ENCODE data around the gene RSU1. TPM values are rescaled to one million over a fixed set of nuclear protein-coding genes. Genes with fewer than 3 reads are reported as not detected.

Gene RSU1
- total and polyA plus RNA-seq, 7 donors: 46.2 to 94.7 (median 62.4) TPM

DNA sequence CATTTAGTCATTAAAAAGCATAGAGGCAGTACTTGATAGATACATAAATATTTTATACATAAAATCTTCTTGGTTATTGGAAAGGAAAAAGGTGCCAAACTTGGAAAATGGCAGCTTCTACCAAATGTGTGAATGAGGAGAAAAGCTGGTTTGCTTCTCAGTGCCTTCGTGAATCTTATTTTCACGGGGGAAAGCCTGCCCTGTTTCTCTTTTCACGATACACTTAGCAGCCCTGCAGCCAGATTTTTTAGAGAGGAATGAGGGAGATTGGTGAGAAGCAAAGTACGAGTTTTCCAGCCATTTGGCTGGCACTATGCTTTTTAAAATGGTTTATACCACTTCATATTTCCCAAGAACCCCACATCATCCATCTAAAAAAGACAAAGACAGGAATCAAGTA is 272.6 kb downstream of the RSU1 start:
- H3K4me3 ChIP-seq: no peak overlapping the region
- intact Hi-C loops (cut with DNase I): no loop called here
- no peaks in the 10 kb centered on the region for H3K36me3 ChIP-seq
- no peak overlapping the region for H3K27ac ChIP-seq
- no peaks in the 10 kb centered on the region for H3K9me3 ChIP-seq
- H3K27me3 ChIP-seq: no peaks in the 10 kb centered on the region
- WGBS, 2 donors: 88 to 92% methylated on average over 4 of the region's 4 CpGs
- no peak for DNase-seq
- no peaks in the 10 kb centered on the region for H3K4me1 ChIP-seq
- TF ChIP-seq EP300 (IDR thresholded peaks at IDR 0.05) (no peak), POLR2AphosphoS5 (IDR thresholded peaks at IDR 0.05) (no peak)
- TF ChIP-seq, protein P1, sequence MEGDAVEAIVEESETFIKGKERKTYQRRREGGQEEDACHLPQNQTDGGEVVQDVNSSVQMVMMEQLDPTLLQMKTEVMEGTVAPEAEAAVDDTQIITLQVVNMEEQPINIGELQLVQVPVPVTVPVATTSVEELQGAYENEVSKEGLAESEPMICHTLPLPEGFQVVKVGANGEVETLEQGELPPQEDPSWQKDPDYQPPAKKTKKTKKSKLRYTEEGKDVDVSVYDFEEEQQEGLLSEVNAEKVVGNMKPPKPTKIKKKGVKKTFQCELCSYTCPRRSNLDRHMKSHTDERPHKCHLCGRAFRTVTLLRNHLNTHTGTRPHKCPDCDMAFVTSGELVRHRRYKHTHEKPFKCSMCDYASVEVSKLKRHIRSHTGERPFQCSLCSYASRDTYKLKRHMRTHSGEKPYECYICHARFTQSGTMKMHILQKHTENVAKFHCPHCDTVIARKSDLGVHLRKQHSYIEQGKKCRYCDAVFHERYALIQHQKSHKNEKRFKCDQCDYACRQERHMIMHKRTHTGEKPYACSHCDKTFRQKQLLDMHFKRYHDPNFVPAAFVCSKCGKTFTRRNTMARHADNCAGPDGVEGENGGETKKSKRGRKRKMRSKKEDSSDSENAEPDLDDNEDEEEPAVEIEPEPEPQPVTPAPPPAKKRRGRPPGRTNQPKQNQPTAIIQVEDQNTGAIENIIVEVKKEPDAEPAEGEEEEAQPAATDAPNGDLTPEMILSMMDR (IDR thresholded peaks at IDR 0.05): no peak

DNA sequence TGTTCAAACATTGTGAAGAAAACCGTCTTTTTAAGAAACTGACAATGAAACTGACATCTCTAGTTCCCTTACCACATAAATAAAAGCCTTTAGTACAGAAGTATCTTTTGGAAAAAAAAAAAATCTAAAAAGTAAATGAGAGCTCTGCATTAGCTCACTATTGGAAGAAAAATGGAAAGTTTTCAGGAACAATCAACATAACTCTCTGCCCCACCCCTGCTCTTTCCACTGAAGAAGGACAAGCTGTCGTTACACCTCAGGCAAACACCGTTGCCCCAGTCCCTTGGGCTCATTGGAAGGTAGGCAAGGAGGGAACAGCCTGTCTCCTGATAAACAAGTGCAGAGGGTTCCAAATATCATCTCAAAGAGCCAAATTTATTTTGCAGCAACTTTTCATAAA is 273.1 kb downstream of the RSU1 start:
- WGBS, 2 donors: 38 to 63% methylated on average over 3 of the region's 3 CpGs

More for the DNA sequence above, 273.1 kb downstream of the RSU1 start:
- Histone ChIP-seq H3K4me1 (no peaks in the 10 kb centered on the region), H3K4me3 (no peak overlapping the region), H3K9me3 (no peaks in the 10 kb centered on the region), H3K27me3 (peaks cover 0 to 2% (median 0%) of the 10 kb centered on the region in 3 donors), H3K36me3 (no peaks in the 10 kb centered on the region), H3K27ac (no peak overlapping the region)
- intact Hi-C loops (cut with DNase I): no loop called here
- no peak for TF ChIP-seq POLR2A (IDR thresholded peaks at IDR 0.05)
- TF ChIP-seq, protein P1 (IDR thresholded peaks at IDR 0.05): no peak
- no peak for TF ChIP-seq POLR2AphosphoS5 (IDR thresholded peaks at IDR 0.05)
- TF ChIP-seq EP300 (IDR thresholded peaks at IDR 0.05): no peak
- DNase-seq: no peak

Small RNAs within 50 kb of the gene (small RNA-seq; reads per million reads assigned to genes)
- gene RF02271: 0 reads per million in 3 donors

Measured in sigmoid colon (tissue), 7 donors.